HCT116 (cell line): ENCODE results near the gene ZBTB16. TPM values are rescaled to one million over a fixed set of nuclear protein-coding genes. Genes with fewer than 3 reads are reported as not detected.

Experiments
- ATAC-seq: fragments of 200-7000 bp; cut with Tn5 transposase; 2 replicates; pipeline ENCODE4 v1.9.1; 2020; ENCODE audit warnings: mild to moderate bottlenecking, moderate library complexity
- BruUV-seq: library from RNA; stranded (reverse); fragments of 400-500 nt; replicated peaks from 2 replicates; lab custom pipeline; 2021; lab: Mats Ljungman, UMichigan
- CTCF ChIA-PET: fragments of 300-600 bp; sonication (Branson Sonifier 250); formaldehyde crosslinking; loops from one replicate; lab custom pipeline; 2021; ENCODE audit warnings: antibody characterized with exemption; lab: Charles Lee
- POLR2A ChIA-PET: fragments of 300-600, 350-600 bp; sonication (Branson Sonifier 250); formaldehyde crosslinking; loops from one replicate; lab custom pipeline; 2021; ENCODE audit warnings: antibody characterized with exemption; lab: Charles Lee
- RAD21 ChIA-PET, 2 experiments: fragments of 300-600 bp; sonication (Branson Sonifier 250); formaldehyde crosslinking; loops; one replicate each; lab custom pipeline; 2023; ENCODE audit warnings: low total read pairs in 2 of 2; ENCODE audit not compliant: uncharacterized antibody in 2 of 2, unreplicated experiment in 2 of 2, low non-redundant PET in 1 of 2; lab: Charles Lee
- DNase-seq: peaks from one replicate; pipeline ENCODE4 v3.0.0-alpha.2; 2010; ENCODE audit warnings: low read depth, low spot score
- H2AFZ ChIP-seq: fragments of 200-600 bp; shearing (Covaris generic), sonication (generic); 2 replicates; pipeline ENCODE4 v1.6.1; 2017; ENCODE audit warnings: low read depth, mixed run types, mixed read lengths, antibody characterized with exemption, low read length; ENCODE audit not compliant: poor library complexity, severe bottlenecking
- H3K27ac ChIP-seq: 2 replicates; pipeline ENCODE4 v1.5.1; 2012; ENCODE audit warnings: low read depth, low read length
- H3K27me3 ChIP-seq: fragments of 200-600 bp; sonication (generic); 2 replicates; pipeline ENCODE4 v1.6.1; 2016; ENCODE audit warnings: mixed run types, low read length, mixed read lengths; ENCODE audit not compliant: insufficient read depth
- H3K36me3 ChIP-seq, 2 experiments: fragments of 200-500 bp in 1 of 2; fragments of 200-600 bp in 1 of 2; sonication (Bioruptor generic) in 1 of 2; sonication (generic) in 1 of 2; 2 replicates each; pipeline versions ENCODE4 v1.5.1 to v1.6.1; 2014 to 2016; ENCODE audit warnings: low read length in 2 of 2, inconsistent platforms in 1 of 2, mixed read lengths in 1 of 2, mixed run types in 1 of 2; ENCODE audit not compliant: insufficient read depth in 2 of 2, control insufficient read depth in 1 of 2
- H3K4me1 ChIP-seq, 2 experiments: fragments of 200-600 bp in 1 of 2; sonication (generic) in 1 of 2; 2 replicates each; pipeline versions ENCODE4 v1.5.1 to v1.6.1; 2012 to 2017; ENCODE audit warnings: low read length in 2 of 2, inconsistent platforms in 1 of 2, mild to moderate bottlenecking in 1 of 2, mixed read lengths in 1 of 2, mixed run types in 1 of 2, moderate library complexity in 1 of 2; ENCODE audit not compliant: insufficient read depth in 2 of 2, control insufficient read depth in 1 of 2
- H3K4me2 ChIP-seq: fragments of 200-600 bp; sonication (generic); 2 replicates; pipeline ENCODE4 v1.6.1; 2017; ENCODE audit warnings: mixed run types, low read length, mixed read lengths
- H3K4me3 ChIP-seq, 2 experiments: fragments of 200-600 bp in 1 of 2; sonication (generic) in 1 of 2; replicated peaks in 1 of 2; 2 replicates each; pipeline ENCODE4 v1.5.1; 2011 to 2016; ENCODE audit warnings: low read length in 2 of 2, control low read depth in 1 of 2, low read depth in 1 of 2, mild to moderate bottlenecking in 1 of 2, mixed read lengths in 1 of 2, mixed run types in 1 of 2
- H3K79me2 ChIP-seq: fragments of 200-600 bp; sonication (generic); 2 replicates; pipeline ENCODE4 v1.6.1; 2017; ENCODE audit warnings: mild to moderate bottlenecking, mixed run types, low read length, moderate library complexity, mixed read lengths; ENCODE audit not compliant: insufficient read depth
- H3K9ac ChIP-seq: fragments of 200-600 bp; sonication (generic); 2 replicates; pipeline ENCODE4 v1.6.1; 2016; ENCODE audit warnings: low read length, mixed read lengths
- H3K9me2 ChIP-seq: fragments of 200-600 bp; sonication (generic), shearing (Covaris generic); 2 replicates; pipeline ENCODE4 v1.6.1; 2017; ENCODE audit warnings: mixed run types, mild to moderate bottlenecking, moderate library complexity; ENCODE audit not compliant: insufficient read depth
- H3K9me3 ChIP-seq, 2 experiments: fragments of 200-500 bp in 1 of 2; fragments of 200-600 bp in 1 of 2; sonication (Bioruptor generic) in 1 of 2; sonication (generic) in 1 of 2; 2 replicates each; pipeline ENCODE4 v1.6.1; 2014 to 2017; ENCODE audit warnings: low read length in 2 of 2, mixed read lengths in 2 of 2, inconsistent platforms in 1 of 2, low read depth in 1 of 2, mild to moderate bottlenecking in 1 of 2, mixed run types in 1 of 2, moderate library complexity in 1 of 2; ENCODE audit not compliant: control insufficient read depth in 1 of 2, insufficient read depth in 1 of 2
- H4K20me1 ChIP-seq: fragments of 200-600 bp; sonication (generic), shearing (Covaris generic); 2 replicates; pipeline ENCODE4 v1.6.1; 2017; ENCODE audit warnings: mixed run types, mild to moderate bottlenecking, moderate library complexity; ENCODE audit not compliant: insufficient read depth
- CEBPB ChIP-seq: IDR thresholded peaks from 2 replicates; pipeline ENCODE4 v1.6.1; 2012; ENCODE audit warnings: low read depth
- EGR1 ChIP-seq: IDR thresholded peaks from 2 replicates; pipeline ENCODE4 v1.6.1; 2012; ENCODE audit warnings: low read depth
- EZH2 ChIP-seq: fragments of 200-600 bp; sonication (generic); IDR thresholded peaks from 2 replicates; pipeline ENCODE4 v1.6.1; 2017; ENCODE audit warnings: antibody characterized with exemption, mixed run types
- EZH2phosphoT487 ChIP-seq: fragments of 200-600 bp; IDR thresholded peaks from 2 replicates; pipeline ENCODE4 v1.6.1; 2018; ENCODE audit warnings: antibody characterized with exemption, borderline replicate concordance
- SIN3A ChIP-seq: IDR thresholded peaks from 2 replicates; pipeline ENCODE4 v1.6.1; 2012; ENCODE audit warnings: low read depth
- SRF ChIP-seq: IDR thresholded peaks from 2 replicates; pipeline ENCODE4 v1.6.1; 2012; ENCODE audit warnings: low read depth
- YY1 ChIP-seq: IDR thresholded peaks from 2 replicates; pipeline ENCODE4 v1.6.1; 2011; ENCODE audit warnings: low read length, low read depth, moderate library complexity, mild to moderate bottlenecking; ENCODE audit not compliant: insufficient replicate concordance; ENCODE audit errors: extremely low read depth
- intact Hi-C: fragments of 100-400 bp; cut with micrococcal nuclease; formaldehyde crosslinking; loops from 2 replicates; pipeline ENCODE4 v1.10.0; 2022
- total RNA-seq: library from RNA; stranded (reverse); gene quantifications from one replicate; pipeline ENCODE4 v1.2.1, GENCODE V29; 2021; ENCODE audit not compliant: unreplicated experiment
- TF ChIP-seq, protein P1 (sequence below): IDR thresholded peaks from 2 replicates; pipeline ENCODE4 v1.6.1; 2012
- TF ChIP-seq, protein P2 (sequence below): IDR thresholded peaks from 2 replicates; pipeline ENCODE4 v1.6.1; 2012; ENCODE audit warnings: low read depth

The ZBTB16 gene
- total RNA-seq, 1 experiment from 2014 or later, result 0.30 TPM

DNA sequence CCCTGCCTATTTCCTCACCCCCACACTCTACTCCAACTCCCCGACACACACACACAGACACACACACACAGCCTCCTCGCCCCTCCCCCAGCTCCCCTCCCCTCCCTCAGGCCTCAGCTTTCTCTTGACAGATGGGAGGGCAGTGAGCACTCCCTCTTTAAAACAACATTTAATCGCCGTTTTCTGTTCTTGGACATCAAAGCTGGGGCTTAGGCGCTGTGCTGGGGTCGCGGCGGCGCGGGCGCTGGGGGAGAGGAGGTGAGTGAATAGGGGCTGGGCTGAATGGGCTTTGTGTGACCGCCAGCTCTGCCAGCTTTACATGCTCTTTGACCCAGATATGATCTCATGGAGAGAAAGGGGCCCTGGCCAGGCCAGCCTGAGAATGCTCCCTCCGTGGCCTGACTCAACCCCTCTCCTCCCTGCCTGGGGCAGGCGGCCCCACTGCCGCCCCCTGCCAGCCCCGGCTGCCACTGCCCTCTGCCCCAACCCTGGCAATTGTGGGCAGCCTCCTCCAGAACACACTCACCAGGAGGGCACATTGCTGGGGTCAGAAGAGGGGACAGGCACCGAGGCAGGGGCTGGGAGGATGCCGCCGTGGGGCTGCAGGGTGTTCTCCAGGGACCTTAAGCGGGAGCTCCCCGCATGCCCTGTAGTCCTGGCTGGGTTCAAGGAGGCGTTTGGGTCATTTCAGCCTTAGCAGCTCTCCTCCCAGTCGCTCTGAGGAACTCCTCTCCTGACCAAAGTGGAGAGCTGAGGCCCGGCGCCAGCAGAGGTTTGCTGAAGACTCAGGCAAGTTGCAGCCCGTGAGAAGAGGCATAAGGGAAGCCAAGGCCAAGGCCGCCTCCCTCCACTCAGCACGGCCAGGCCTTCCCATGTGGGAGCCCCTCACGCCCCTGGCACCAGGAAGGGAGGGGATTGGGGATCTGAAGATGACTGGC is 198.4 kb downstream of the ZBTB16 start (continued):
- no peak for TF ChIP-seq YY1
- TF ChIP-seq, all 23 proteins: peak for 0

DNA sequence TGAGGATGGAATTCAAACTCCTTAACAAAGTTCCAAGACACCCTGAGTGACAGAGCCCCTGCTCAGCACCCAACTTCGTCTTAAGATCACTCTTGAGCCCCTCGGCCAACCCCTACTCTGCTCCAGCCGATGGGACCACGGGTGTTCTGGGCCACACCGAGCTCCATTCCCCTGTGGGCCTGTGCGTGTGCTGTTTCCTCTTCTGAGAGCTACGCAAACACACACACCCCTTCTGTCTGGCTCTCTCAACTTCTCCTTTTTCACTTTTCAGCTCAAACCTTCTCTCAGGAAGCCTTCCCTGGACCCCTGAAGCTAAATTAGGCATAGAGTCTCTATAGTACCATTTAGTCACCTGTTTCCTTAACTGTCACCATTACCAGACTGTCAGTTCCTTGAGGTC is 199.2 kb downstream of the ZBTB16 start:
- Histone ChIP-seq H3K9me2 (no peaks in the 10 kb centered on the region), H3K36me3 (no peaks in the 10 kb centered on the region), H3K79me2 (no peaks in the 10 kb centered on the region), H3K9ac (no peak overlapping the region), H3K4me1 (no peaks in the 10 kb centered on the region), H3K27ac (no peak overlapping the region), H2AFZ (no peak overlapping the region), H4K20me1 (no peaks in the 10 kb centered on the region), H3K4me2 (no peak overlapping the region), H3K4me3 (no peak overlapping the region), H3K9me3 (no peaks in the 10 kb centered on the region), H3K27me3 (peaks cover 10% of the 10 kb centered on the region; the same call in 1 of the 2 replicates)
- RAD21 ChIA-PET, result no interaction called here
- POLR2A ChIA-PET, result no interaction called here
- CTCF ChIA-PET, result interaction anchor here (5.3 to 6.6 kb wide), 2 partner anchors 265 to 364 kb away, joined by 72 to 74 read pairs; no protein-coding TSS in a partner anchor
- no TSS peak for BruUV-seq
- DNase-seq (no peak), ATAC-seq (no peak)
- intact Hi-C loops, result no loop called here
- TF ChIP-seq SRF (no peak), EGR1 (no peak), SIN3A (no peak), EZH2phosphoT487 (no peak), EZH2 (no peak), CEBPB (no peak)
- TF ChIP-seq, protein P1, sequence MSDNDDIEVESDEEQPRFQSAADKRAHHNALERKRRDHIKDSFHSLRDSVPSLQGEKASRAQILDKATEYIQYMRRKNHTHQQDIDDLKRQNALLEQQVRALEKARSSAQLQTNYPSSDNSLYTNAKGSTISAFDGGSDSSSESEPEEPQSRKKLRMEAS, result no peak
- TF ChIP-seq, protein P2, sequence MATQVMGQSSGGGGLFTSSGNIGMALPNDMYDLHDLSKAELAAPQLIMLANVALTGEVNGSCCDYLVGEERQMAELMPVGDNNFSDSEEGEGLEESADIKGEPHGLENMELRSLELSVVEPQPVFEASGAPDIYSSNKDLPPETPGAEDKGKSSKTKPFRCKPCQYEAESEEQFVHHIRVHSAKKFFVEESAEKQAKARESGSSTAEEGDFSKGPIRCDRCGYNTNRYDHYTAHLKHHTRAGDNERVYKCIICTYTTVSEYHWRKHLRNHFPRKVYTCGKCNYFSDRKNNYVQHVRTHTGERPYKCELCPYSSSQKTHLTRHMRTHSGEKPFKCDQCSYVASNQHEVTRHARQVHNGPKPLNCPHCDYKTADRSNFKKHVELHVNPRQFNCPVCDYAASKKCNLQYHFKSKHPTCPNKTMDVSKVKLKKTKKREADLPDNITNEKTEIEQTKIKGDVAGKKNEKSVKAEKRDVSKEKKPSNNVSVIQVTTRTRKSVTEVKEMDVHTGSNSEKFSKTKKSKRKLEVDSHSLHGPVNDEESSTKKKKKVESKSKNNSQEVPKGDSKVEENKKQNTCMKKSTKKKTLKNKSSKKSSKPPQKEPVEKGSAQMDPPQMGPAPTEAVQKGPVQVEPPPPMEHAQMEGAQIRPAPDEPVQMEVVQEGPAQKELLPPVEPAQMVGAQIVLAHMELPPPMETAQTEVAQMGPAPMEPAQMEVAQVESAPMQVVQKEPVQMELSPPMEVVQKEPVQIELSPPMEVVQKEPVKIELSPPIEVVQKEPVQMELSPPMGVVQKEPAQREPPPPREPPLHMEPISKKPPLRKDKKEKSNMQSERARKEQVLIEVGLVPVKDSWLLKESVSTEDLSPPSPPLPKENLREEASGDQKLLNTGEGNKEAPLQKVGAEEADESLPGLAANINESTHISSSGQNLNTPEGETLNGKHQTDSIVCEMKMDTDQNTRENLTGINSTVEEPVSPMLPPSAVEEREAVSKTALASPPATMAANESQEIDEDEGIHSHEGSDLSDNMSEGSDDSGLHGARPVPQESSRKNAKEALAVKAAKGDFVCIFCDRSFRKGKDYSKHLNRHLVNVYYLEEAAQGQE, result no peak
